HL-60 (cell line): ENCODE measurements around the gene TBC1D26.

ENCODE experiments used
- DNase-seq, 2 experiments: peaks; one replicate each; pipeline ENCODE4 v3.0.0-alpha.2; 2010 to 2020; ENCODE audit warnings: low read depth in 1 of 2, low spot score in 1 of 2
- H3K27ac ChIP-seq: fragments of 250-450 bp; sonication (Bioruptor Pico); replicated peaks from 2 replicates; pipeline ENCODE4 v1.5.1; 2020; ENCODE audit warnings: mild to moderate bottlenecking, moderate library complexity
- H3K27me3 ChIP-seq: fragments of 250-450 bp; sonication (Bioruptor Pico); 2 replicates; pipeline ENCODE4 v1.5.1; 2021; ENCODE audit warnings: mild to moderate bottlenecking, moderate library complexity; ENCODE audit not compliant: insufficient read depth, poor library complexity, severe bottlenecking
- H3K4me3 ChIP-seq: replicated peaks from 2 replicates; pipeline ENCODE4 v1.5.1; 2011; ENCODE audit warnings: mild to moderate bottlenecking, control low read depth, low read length; ENCODE audit not compliant: insufficient read depth
- GABPA ChIP-seq: IDR thresholded peaks from 2 replicates; pipeline ENCODE4 v1.6.1; 2012; ENCODE audit warnings: low read depth
- POLR2AphosphoS5 ChIP-seq: IDR thresholded peaks from 2 replicates; pipeline ENCODE4 v1.6.1; 2012; ENCODE audit warnings: low read depth
- SPI1 ChIP-seq: IDR thresholded peaks from 2 replicates; pipeline ENCODE4 v1.6.1; 2012; ENCODE audit warnings: low read depth, mild to moderate bottlenecking, borderline replicate concordance
- TF ChIP-seq, protein P1 (sequence below): IDR thresholded peaks from one replicate; pipeline ENCODE4 v1.5.1; 2011; ENCODE audit warnings: low read length, control low read depth, inconsistent platforms; ENCODE audit not compliant: insufficient read depth
- TF ChIP-seq, protein P2 (sequence below): IDR thresholded peaks from 2 replicates; pipeline ENCODE4 v1.6.1; 2012; ENCODE audit warnings: low read depth; ENCODE audit not compliant: insufficient replicate concordance

TBC1D26 gene

DNA sequence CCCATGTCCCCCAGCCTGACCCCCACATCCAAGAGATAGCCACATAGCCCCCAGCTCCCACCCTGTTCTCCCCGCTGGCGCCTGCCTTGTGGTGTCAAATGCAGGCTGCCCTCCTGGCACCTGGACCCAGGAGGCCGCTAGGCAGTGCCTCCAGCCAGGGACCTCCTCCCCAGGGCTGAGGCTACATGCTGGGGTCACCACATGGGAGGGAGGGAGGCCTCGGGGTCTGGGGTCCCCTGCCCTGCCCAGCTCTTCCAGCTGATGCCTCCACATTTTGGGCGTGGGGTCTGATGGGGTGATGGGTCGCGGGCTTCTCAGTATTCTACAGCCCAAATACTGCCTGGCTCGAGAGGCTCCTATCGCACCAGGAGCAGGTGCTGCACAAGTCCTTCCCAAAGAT lies 9.5 kb downstream of the TBC1D26 start:
- H3K27me3 ChIP-seq: no peaks in the 10 kb centered on the region
- DNase-seq: no peak

DNA sequence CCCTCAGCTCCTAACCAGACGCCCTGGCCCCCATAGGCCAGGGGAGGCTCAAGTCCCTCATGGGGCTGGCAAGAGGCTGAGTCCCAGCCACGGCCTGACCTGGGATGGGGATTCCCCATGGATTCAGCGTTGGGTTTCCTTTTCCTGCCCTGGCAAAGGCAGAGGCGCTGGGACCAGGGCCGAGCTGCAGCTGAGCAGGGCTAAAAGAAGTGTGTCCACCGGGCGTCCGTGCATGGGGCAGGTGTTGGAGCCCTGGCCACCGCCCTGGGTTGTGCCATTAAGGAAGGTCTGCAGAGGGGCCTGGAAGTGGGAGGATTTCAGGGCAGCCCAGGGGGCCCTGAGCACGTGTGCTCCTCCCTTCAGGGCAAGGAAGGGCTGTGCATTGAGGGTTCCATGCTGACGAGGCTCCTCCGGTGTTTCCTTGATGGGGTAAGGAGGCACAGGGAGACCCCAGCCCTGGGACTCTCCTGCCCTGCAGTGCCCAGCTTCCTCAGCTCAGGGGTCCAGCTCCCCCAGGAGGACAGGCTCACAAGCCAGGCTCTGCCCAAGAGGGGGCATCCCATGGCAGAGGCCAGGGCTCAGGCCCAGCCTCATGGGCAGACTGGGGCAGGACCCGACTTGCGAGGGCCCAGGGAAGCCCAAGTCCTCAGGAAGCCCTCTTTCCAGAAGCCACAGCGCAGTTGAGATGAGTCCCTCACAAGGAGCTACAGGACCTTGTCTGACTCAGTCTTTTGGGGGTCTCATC lies 10.1 kb downstream of the TBC1D26 start:
- no peak for DNase-seq
- Histone ChIP-seq H3K27ac (no peak overlapping the region), H3K27me3 (no peaks in the 10 kb centered on the region), H3K4me3 (no peak overlapping the region)
- TF ChIP-seq, protein P1, sequence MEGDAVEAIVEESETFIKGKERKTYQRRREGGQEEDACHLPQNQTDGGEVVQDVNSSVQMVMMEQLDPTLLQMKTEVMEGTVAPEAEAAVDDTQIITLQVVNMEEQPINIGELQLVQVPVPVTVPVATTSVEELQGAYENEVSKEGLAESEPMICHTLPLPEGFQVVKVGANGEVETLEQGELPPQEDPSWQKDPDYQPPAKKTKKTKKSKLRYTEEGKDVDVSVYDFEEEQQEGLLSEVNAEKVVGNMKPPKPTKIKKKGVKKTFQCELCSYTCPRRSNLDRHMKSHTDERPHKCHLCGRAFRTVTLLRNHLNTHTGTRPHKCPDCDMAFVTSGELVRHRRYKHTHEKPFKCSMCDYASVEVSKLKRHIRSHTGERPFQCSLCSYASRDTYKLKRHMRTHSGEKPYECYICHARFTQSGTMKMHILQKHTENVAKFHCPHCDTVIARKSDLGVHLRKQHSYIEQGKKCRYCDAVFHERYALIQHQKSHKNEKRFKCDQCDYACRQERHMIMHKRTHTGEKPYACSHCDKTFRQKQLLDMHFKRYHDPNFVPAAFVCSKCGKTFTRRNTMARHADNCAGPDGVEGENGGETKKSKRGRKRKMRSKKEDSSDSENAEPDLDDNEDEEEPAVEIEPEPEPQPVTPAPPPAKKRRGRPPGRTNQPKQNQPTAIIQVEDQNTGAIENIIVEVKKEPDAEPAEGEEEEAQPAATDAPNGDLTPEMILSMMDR: no peak
- TF ChIP-seq POLR2AphosphoS5 (no peak), GABPA (no peak), SPI1 (no peak)
- TF ChIP-seq, protein P2, sequence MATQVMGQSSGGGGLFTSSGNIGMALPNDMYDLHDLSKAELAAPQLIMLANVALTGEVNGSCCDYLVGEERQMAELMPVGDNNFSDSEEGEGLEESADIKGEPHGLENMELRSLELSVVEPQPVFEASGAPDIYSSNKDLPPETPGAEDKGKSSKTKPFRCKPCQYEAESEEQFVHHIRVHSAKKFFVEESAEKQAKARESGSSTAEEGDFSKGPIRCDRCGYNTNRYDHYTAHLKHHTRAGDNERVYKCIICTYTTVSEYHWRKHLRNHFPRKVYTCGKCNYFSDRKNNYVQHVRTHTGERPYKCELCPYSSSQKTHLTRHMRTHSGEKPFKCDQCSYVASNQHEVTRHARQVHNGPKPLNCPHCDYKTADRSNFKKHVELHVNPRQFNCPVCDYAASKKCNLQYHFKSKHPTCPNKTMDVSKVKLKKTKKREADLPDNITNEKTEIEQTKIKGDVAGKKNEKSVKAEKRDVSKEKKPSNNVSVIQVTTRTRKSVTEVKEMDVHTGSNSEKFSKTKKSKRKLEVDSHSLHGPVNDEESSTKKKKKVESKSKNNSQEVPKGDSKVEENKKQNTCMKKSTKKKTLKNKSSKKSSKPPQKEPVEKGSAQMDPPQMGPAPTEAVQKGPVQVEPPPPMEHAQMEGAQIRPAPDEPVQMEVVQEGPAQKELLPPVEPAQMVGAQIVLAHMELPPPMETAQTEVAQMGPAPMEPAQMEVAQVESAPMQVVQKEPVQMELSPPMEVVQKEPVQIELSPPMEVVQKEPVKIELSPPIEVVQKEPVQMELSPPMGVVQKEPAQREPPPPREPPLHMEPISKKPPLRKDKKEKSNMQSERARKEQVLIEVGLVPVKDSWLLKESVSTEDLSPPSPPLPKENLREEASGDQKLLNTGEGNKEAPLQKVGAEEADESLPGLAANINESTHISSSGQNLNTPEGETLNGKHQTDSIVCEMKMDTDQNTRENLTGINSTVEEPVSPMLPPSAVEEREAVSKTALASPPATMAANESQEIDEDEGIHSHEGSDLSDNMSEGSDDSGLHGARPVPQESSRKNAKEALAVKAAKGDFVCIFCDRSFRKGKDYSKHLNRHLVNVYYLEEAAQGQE: no peak

More for the DNA sequence above, 9.5 kb downstream of the TBC1D26 start:
- Histone ChIP-seq H3K27ac (no peak overlapping the region), H3K4me3 (no peak overlapping the region)
- TF ChIP-seq POLR2AphosphoS5: no peak
- no peak for TF ChIP-seq GABPA
- TF ChIP-seq SPI1: no peak
- TF ChIP-seq, protein P2: no peak
- TF ChIP-seq, protein P1: no peak

DNA sequence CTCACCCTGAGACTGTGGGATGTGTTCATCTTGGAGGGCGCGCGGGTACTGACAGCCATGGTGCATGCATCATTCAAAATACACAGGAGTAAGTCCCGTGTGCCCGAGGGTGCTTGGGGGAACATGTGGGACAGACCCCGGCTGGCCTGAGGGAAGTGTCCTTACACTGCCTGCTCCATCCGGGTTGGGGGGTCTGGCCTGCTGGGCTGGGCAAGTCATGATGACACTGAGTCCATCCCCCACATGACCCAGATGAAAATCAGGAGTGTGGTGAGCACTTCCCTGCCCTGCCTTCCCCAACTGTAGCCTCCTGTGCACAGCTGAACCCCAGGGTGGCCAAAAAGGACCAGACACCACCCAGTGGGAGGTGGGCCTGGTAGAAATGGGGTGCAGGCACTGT lies 10.8 kb downstream of the TBC1D26 start:
- TF ChIP-seq, protein P2: no peak
- TF ChIP-seq, protein P1: no peak
- Histone ChIP-seq H3K4me3 (no peak overlapping the region), H3K27me3 (no peaks in the 10 kb centered on the region), H3K27ac (no peak overlapping the region)
- no peak for DNase-seq
